Esophagus muscularis mucosa (tissue), 3 donors: ENCODE measurements around the gene AANAT.
A peak's percentile ranks its signal among the peaks of the same experiment; 100 is the strongest.

ENCODE experiments used
- POLR2A ChIP-seq: fragments of 450-650 bp; IDR thresholded peaks from one replicate; pipeline ENCODE4 v1.6.1; 2017; ENCODE audit warnings: antibody characterized with exemption, moderate library complexity, mild to moderate bottlenecking, low read depth
- TF ChIP-seq, protein P1 (sequence below), 3 experiments: fragments of 200-600 bp in 2 of 3; fragments of 450-650 bp in 1 of 3; sonication (generic) in 2 of 3; IDR thresholded peaks; one replicate each; pipeline ENCODE4 v1.5.1; 2017 to 2019; ENCODE audit warnings: antibody characterized with exemption in 3 of 3, mild to moderate bottlenecking in 2 of 3, moderate library complexity in 1 of 3

- TF ChIP-seq POLR2A: no peak
- TF ChIP-seq, protein P1, sequence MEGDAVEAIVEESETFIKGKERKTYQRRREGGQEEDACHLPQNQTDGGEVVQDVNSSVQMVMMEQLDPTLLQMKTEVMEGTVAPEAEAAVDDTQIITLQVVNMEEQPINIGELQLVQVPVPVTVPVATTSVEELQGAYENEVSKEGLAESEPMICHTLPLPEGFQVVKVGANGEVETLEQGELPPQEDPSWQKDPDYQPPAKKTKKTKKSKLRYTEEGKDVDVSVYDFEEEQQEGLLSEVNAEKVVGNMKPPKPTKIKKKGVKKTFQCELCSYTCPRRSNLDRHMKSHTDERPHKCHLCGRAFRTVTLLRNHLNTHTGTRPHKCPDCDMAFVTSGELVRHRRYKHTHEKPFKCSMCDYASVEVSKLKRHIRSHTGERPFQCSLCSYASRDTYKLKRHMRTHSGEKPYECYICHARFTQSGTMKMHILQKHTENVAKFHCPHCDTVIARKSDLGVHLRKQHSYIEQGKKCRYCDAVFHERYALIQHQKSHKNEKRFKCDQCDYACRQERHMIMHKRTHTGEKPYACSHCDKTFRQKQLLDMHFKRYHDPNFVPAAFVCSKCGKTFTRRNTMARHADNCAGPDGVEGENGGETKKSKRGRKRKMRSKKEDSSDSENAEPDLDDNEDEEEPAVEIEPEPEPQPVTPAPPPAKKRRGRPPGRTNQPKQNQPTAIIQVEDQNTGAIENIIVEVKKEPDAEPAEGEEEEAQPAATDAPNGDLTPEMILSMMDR (IDR thresholded peaks at IDR 0.05): peak in 1 of 3 experiments; percentile 31
Measured at GRCh38 chr17:76432712-76433336, 34.6 kb upstream of the AANAT start.
